ENCODE measurements around the gene KCNK7.

KCNK7 gene

GRCh38 chr11:65606876-65607613, 11.4 kb upstream of the KCNK7 start:
- DNase-seq (ENCODE audit: low spot score) = no peak
- in situ Hi-C loops (cut with MboI; ENCODE audit: low sequenced_read_pairs, unreplicated experiment) = no loop called here
- no peak for TF ChIP-seq CTCF (IDR thresholded peaks at IDR 0.05; ENCODE audit: borderline replicate concordance, control extremely low read depth, extremely low read depth, insufficient read depth, missing control alignments)

- in situ Hi-C loops (cut with MboI; ENCODE audit: low sequenced_read_pairs, unreplicated experiment) = no loop called here
- no peak for DNase-seq (ENCODE audit: low spot score)
- TF ChIP-seq CTCF (IDR thresholded peaks at IDR 0.05; ENCODE audit: borderline replicate concordance, control extremely low read depth, extremely low read depth, insufficient read depth, missing control alignments) = no peak
Observed at GRCh38 chr11:65604258-65604657, 8.7 kb upstream of the KCNK7 start.

- TF ChIP-seq CTCF (IDR thresholded peaks at IDR 0.05; ENCODE audit: borderline replicate concordance, control extremely low read depth, extremely low read depth, insufficient read depth, missing control alignments) = no peak
Observed at GRCh38 chr11:65599955-65600246, 4.3 kb upstream of the KCNK7 start.

GRCh38 chr11:65599216-65599954, 3.8 kb upstream of the KCNK7 start:
- no peak for DNase-seq (ENCODE audit: low spot score)
- no peak for TF ChIP-seq CTCF (IDR thresholded peaks at IDR 0.05; ENCODE audit: borderline replicate concordance, control extremely low read depth, extremely low read depth, insufficient read depth, missing control alignments)
- in situ Hi-C loops (cut with MboI; ENCODE audit: low sequenced_read_pairs, unreplicated experiment) = no loop called here

More at GRCh38 chr11:65599955-65600246, 4.3 kb upstream of the KCNK7 start:
- DNase-seq (ENCODE audit: low spot score) = no peak
- in situ Hi-C loops (cut with MboI; ENCODE audit: low sequenced_read_pairs, unreplicated experiment) = no loop called here

GRCh38 chr11:65598258-65598699, 2.7 kb upstream of the KCNK7 start:
- TF ChIP-seq CTCF (IDR thresholded peaks at IDR 0.05; ENCODE audit: borderline replicate concordance, control extremely low read depth, extremely low read depth, insufficient read depth, missing control alignments) = no peak
- in situ Hi-C loops (cut with MboI; ENCODE audit: low sequenced_read_pairs, unreplicated experiment) = no loop called here
- DNase-seq (ENCODE audit: low spot score) = no peak

GRCh38 chr11:65596520-65596919, 920 bp upstream of the KCNK7 start:
- in situ Hi-C loops (cut with MboI; ENCODE audit: low sequenced_read_pairs, unreplicated experiment) = no loop called here
- TF ChIP-seq CTCF (IDR thresholded peaks at IDR 0.05; ENCODE audit: borderline replicate concordance, control extremely low read depth, extremely low read depth, insufficient read depth, missing control alignments) = no peak
- DNase-seq (ENCODE audit: low spot score) = no peak
